GM18867 (cell line): Measurements from ENCODE around the gene MED22.
"Not testable (repeated sequence)": the region's sequence is repeated elsewhere in the genome, so short reads cannot be mapped to it uniquely, and the experiment has no call there.

Experiments used
- ATAC-seq: cut with Tn5 transposase; IDR thresholded peaks from one replicate; pipeline ENCODE4 v1.9.1; 2021; ENCODE audit warnings: mild to moderate bottlenecking, moderate library complexity; ENCODE audit not compliant: unreplicated experiment

The MED22 gene

GRCh38 chr9:133377280-133377679, 29.3 kb upstream of the MED22 start:
- not testable (repeated sequence) for ATAC-seq

DNA sequence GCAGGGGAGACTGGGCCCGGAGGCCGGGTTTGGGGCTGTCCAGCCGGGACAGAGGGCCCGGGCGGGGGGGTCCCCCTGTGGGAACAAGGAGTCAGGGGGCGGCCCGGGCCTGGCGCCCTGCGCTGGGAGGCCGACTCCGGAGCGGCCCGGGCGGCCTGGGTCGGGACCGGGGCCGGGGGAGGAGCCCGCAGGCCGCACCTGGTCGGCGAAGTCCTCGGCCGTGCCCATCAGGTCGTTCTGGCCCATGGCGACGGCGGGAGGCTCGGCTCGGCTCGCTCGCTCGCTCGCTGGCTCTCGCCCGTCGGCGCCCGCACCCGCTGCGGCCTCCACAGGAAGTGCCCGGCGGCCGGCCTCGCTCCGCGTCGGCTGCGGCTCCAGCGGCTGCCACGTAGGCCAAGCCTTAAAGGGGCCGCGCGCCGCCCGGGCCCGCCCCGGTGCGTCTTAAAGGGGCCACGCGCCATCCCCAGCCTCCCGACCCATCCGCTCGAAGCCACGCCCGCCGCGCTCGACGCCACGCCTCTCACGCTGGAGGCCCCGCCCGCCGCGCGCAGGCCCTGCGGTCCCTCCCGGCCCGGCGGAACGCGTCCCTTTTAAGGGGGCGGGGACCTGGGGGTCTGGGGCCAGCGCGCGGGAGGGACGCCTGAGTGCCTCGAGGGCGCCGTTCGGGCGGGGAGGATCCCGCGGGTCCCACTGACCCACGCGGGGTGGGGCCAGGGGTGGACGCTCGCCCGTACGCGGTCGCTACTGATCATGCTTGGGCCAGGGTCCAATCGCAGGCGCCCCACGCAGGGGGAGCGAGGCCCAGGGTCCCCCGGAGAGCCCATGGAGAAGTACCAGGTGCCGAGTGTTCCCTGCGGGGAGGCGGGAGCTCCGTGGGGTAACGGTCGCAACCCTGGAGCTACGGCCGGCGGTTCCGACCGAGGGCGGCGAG, 28.1 kb upstream of the MED22 start, which contains the start of the genes STKLD1 and SURF4:
Gene STKLD1 (plus strand): TSS at position 643 of the 931 bp plus-strand sequence. CDS start 108 bp downstream, at position 751.
Gene SURF4 (minus strand): TSS at position 337 of the 931 bp plus-strand sequence. CDS start 91 bp downstream, at position 246.
- peak; percentile 88 for ATAC-seq

GRCh38 chr9:133375116-133375723, 27.3 kb upstream of the MED22 start:
- ATAC-seq, result peak; percentile 9

DNA sequence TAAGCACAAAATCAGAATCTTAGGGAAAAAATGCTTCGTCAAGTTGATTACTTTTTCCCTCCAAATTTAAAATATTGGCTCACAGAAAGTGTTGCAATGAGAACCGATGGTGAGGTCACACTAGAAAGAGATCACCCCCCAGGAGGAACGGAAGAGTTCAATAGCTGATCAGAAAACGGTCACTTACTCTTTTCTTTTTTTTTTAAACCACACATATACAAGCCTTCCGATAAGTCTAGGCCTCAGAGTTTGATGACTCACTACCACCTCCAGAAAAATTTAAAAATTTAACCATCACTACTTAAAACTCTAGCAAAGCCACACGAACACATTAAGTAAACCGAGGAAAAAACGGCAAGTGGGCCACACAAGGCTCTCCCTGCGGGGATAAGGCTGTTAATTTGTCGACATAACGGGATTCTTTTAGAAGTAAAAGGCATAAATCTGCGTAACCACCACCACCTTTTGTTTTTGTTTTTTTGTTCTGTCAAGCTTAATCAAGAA, 26.7 kb upstream of the MED22 start:
- no peak for ATAC-seq

DNA sequence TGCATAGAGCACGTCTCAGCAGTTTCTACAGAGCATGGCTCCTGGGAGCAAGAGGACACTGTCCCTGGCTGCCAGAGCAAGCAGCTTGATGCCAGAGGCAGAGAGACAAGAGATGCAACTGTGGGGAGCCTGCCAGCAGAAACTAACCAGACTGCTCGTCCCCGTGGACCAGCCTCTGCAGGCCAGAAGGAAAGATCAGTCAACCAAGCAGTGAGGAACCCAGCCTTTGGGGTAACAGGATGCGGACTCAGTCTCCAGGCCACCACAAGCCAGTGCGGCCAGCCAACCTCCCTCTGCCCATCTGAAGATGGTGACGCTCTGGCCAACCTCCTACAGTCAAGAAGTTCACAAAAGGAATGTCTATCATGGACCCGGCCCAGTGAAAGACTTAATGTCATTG, 24.2 kb upstream of the MED22 start:
- ATAC-seq, result no peak

DNA sequence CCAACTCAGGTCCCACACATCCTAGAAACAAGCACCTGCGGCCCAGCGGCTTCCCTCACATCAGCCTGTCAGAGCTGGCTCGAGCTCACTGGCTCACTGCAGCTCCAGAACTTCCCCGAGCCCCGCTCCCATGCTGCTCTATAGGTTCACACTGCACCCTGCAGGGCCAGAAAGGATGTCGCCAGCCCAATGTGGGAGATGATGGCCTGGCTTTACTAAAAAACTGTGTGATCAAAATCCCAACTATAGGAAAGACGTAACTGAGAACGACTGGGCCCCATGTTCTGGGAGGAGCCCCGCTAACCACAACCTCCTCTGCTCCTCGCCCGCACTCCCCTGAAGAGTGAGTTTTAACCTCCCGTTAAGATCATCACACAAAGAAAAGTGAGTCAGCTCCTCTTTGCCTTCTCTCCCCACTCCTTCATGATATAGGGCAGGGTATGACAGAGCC, 23.4 kb upstream of the MED22 start:
- no peak for ATAC-seq

DNA sequence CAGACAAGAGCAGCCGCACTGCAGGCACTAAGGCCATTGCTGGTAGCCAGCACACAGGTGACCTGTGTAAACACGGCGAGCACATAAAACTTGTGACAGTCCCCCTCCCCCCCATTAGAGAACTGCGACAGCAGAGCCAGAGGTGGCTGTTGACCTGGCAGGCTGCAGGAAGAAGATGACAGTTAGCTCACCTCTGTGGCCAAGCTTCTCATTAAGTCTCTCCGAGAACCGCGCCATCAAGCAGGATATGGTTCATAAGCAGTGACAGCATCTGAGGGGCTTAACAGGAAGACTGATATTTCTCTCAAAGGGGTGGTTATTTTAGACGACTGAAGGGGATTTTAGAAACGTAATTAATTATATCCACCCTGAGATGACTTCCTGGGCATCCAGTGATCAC, 22.8 kb upstream of the MED22 start:
- no peak for ATAC-seq

GRCh38 chr9:133369933-133370332, 22.0 kb upstream of the MED22 start:
- ATAC-seq, result no peak

GRCh38 chr9:133369422-133369821, 21.5 kb upstream of the MED22 start:
- no peak for ATAC-seq

DNA sequence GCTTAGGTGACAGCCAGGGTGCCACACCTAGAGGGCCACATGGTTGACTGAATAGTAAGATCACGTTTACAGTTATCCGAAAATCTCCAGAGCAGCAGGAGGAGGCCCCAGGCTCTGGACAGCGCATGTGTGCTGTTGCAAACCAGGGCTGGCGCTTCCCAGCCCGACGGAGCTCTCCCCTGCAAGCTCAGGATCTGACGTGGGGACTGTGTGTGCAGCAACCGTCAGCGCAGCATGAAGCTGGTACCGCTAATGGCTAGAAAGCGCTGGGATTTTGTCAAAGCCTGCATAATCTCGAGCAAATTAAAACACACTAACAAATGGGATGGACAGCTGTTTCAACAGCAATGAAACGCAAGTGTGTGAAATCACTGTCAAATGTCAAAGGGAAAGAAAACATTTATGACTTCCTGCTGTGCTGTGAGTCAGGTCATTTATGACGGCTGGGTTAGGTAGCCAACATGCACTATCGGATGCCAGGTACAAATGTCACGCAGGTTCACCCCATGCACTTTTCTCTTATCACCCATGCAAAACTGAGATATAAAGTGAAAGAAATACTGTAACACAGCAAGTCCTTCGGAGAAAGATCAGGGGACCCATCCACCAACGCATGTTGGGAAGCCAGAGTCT, 20.4 kb upstream of the MED22 start:
- ATAC-seq, result no peak

GRCh38 chr9:133367778-133368177, 19.8 kb upstream of the MED22 start:
- no peak for ATAC-seq

- ATAC-seq, result no peak
Measured at GRCh38 chr9:133367221-133367620, 19.3 kb upstream of the MED22 start.

DNA sequence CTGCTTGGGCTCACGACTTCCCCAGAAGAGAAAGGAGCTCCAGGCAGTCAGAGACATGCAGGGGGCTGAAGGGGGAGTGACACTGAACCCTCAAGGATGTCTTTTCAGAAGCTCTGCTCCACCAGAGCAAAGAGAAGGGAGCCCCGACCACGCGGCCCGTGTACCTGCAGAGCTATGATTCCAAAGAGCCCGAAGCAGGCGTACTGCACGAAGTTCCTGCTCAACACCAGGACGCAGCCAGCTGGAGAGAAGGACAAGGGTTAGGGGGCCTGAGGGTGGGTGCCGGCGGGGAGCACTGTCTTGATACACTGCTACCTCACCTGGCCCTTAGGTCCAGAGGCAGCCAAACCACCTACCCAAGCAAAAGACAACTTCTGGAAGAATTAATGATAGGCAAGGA, 18.5 kb upstream of the MED22 start:
- no peak for ATAC-seq

GRCh38 chr9:133362359-133363044, 14.6 kb upstream of the MED22 start:
- no peak for ATAC-seq

GRCh38 chr9:133361507-133362092, 13.7 kb upstream of the MED22 start:
- no peak for ATAC-seq

GRCh38 chr9:133360400-133361393, 12.8 kb upstream of the MED22 start:
- no peak for ATAC-seq

- ATAC-seq, result no peak
Measured at GRCh38 chr9:133359399-133360175, 11.7 kb upstream of the MED22 start.

DNA sequence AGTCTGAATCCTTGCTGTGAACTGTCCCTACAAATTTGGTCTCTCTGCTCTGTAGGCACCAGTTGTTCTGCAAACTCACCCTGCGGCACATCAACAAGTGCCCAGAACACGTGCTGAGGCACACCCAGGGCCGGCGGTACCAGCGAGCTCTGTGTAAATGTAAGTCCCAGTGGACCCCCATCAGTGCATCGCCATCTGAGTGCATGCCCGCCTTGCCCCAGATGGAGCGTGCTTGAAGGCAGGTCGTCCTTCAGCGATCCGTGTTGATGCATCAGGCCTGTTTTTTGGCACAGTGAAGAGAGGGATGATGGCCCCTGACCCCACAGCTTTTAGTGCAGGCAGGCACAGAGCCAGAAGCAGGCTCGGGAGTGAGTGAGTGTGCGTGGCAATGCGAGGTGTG, 9.7 kb upstream of the MED22 start:
- ATAC-seq, result no peak
